NCI-H187 treated with DMSO at 0.1 percent for 48 hours (cell line): ENCODE data around the gene PLGLB1.
"Not testable (repeated sequence)": the region's sequence is repeated elsewhere in the genome, so short reads cannot be mapped to it uniquely, and the experiment has no call there.

ENCODE experiments used
- DNase-seq: peaks from one replicate; lab custom pipeline; 2025; lab: John Stamatoyannopoulos, UW

PLGLB1 gene

GRCh38 chr2:87021744-87022143 is at the start of gene PLGLB1:
TSS of gene PLGLB1 (minus strand) at chr2:87021844. CDS start at chr2:87021783, 61 bp downstream.
- DNase-seq: not testable (repeated sequence)

GRCh38 chr2:87064305-87064704 is 42.7 kb upstream of the PLGLB1 start:
- DNase-seq: not testable (repeated sequence)

GRCh38 chr2:87063431-87063830 is 41.8 kb upstream of the PLGLB1 start:
- DNase-seq: not testable (repeated sequence)

GRCh38 chr2:87061519-87061918 is 39.9 kb upstream of the PLGLB1 start:
- DNase-seq: not testable (repeated sequence)

- not testable (repeated sequence) for DNase-seq
These were observed 36.0 kb upstream of the PLGLB1 start for GRCh38 chr2:87057606-87058005.

GRCh38 chr2:87056843-87057242 is 35.2 kb upstream of the PLGLB1 start:
- DNase-seq: not testable (repeated sequence)

GRCh38 chr2:87056435-87056834 is 34.8 kb upstream of the PLGLB1 start:
- DNase-seq: not testable (repeated sequence)

GRCh38 chr2:87054375-87054774 is 32.7 kb upstream of the PLGLB1 start:
- not testable (repeated sequence) for DNase-seq

GRCh38 chr2:87041321-87041978 is 19.8 kb upstream of the PLGLB1 start:
- DNase-seq: not testable (repeated sequence)

GRCh38 chr2:87028607-87029006 is 7.0 kb upstream of the PLGLB1 start:
- DNase-seq: not testable (repeated sequence)

GRCh38 chr2:87026816-87027215 is 5.2 kb upstream of the PLGLB1 start:
- DNase-seq: not testable (repeated sequence)

GRCh38 chr2:87025927-87026326 is 4.3 kb upstream of the PLGLB1 start:
- DNase-seq: not testable (repeated sequence)

- not testable (repeated sequence) for DNase-seq
These were observed 2.5 kb upstream of the PLGLB1 start for GRCh38 chr2:87023988-87024615.

- DNase-seq: not testable (repeated sequence)
These were observed 601 bp downstream of the PLGLB1 start for GRCh38 chr2:87021043-87021442.

- DNase-seq: not testable (repeated sequence)
These were observed 2.6 kb downstream of the PLGLB1 start for GRCh38 chr2:87019053-87019452.

GRCh38 chr2:87014489-87015169 is 7.0 kb downstream of the PLGLB1 start:
- DNase-seq: not testable (repeated sequence)

- not testable (repeated sequence) for DNase-seq
These were observed 17.2 kb downstream of the PLGLB1 start for GRCh38 chr2:87004398-87004797.
